ENCODE data around the gene DLG1.
"Not testable (repeated sequence)": the region's sequence is repeated elsewhere in the genome, so short reads cannot be mapped to it uniquely, and the experiment has no call there.

Gene DLG1

DNA sequence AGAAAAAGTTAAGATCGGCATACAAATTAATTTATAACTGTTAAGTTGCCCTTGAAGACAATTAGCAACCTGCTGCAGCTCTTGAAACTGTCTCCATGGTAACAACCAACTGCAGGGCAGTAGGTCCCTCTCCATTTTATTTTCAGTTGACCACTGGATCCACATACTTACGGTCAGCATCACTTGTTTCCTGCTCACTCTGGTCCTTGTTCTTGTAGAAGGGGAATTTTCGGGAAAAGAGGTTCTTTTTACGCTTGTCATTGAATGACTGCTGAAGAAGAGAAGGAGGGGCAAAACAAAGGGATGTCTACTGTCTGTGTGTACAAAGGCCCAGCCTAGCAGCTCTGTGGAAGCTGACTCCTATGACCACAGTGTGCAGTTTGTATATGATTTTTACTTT, 222.0 kb downstream of the DLG1 start:
- Mint-ChIP-seq H3K27me3 (no peaks in the 10 kb centered on the region), H3K36me3 (peaks cover 46% of the 10 kb centered on the region), H3K4me1 (no peaks in the 10 kb centered on the region), H3K27ac (no peak overlapping the region), H3K4me3 (no peak overlapping the region), H3K9me3 (peaks cover 3% of the 10 kb centered on the region)
- ATAC-seq = no peak

DNA sequence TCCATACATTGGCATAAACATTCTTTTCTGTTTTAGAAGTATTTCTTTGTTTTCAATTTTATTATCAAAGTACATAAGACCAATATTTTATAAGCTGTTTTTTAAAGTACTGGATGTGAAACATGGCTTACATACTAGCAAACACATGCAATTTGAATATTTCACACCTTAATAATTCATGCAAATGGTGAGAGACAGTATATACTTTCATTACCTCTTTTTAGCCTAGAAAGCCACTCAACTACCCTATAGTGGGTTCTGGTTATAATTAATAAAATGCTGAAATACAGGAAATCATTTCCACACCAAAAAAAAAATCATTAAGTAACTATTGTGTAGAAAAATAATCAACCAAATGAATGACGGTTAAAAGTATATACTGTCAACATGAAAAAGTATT, 230.3 kb downstream of the DLG1 start:
- H3K27ac Mint-ChIP-seq = no peak overlapping the region
- peaks cover 36% of the 10 kb centered on the region for H3K36me3 Mint-ChIP-seq
- no peak for ATAC-seq
- H3K27me3 Mint-ChIP-seq = no peaks in the 10 kb centered on the region
- peaks cover 3% of the 10 kb centered on the region for H3K9me3 Mint-ChIP-seq
- H3K4me1 Mint-ChIP-seq = peaks cover 6% of the 10 kb centered on the region
- no peak overlapping the region for H3K4me3 Mint-ChIP-seq

DNA sequence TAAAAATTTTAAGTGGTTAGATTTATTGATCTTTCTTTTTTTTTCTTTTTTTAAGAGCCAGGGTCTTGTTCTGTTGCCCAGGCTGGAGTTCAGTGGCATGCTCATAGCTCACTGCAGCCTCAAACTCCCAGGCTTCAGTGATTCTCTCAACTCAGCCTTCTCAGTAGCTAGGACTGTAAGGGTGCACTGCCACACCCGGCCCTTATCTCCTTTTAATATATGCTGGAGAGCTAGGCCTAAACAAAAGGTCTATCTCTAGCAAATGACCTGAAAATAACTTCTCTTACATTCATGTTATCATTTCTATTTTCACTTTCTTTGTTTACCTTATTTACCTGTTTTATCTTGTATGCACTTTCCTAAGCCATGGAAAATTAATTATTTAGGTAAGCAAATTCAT, 233.6 kb downstream of the DLG1 start:
- peaks cover 44% of the 10 kb centered on the region for H3K36me3 Mint-ChIP-seq
- H3K4me3 Mint-ChIP-seq = no peak overlapping the region
- peaks cover 6% of the 10 kb centered on the region for H3K4me1 Mint-ChIP-seq
- no peaks in the 10 kb centered on the region for H3K9me3 Mint-ChIP-seq
- no peak overlapping the region for H3K27ac Mint-ChIP-seq
- H3K27me3 Mint-ChIP-seq = no peaks in the 10 kb centered on the region
- ATAC-seq = no peak

DNA sequence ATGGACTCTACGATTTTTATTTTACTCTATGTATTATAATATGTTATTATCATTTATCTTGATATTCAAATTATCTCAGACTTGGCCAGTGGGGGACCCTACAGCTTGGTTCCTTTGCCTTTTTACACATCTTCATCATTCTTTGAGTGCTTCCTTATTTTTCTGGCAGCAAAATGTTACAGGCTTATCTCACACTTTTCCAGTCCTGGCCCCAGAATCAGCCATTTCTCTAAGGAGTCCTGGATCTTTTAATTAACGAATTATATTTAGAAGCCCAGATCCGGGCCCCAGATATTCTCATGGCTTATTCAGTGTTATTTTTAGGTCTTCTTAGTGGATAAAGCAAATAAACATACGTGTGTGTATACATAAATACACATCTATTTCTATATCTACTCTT, 236.0 kb downstream of the DLG1 start:
- H3K4me1 Mint-ChIP-seq = peaks cover 6% of the 10 kb centered on the region
- peaks cover 66% of the 10 kb centered on the region for H3K36me3 Mint-ChIP-seq
- ATAC-seq = no peak
- H3K4me3 Mint-ChIP-seq = no peak overlapping the region
- H3K27me3 Mint-ChIP-seq = no peaks in the 10 kb centered on the region
- no peak overlapping the region for H3K27ac Mint-ChIP-seq
- H3K9me3 Mint-ChIP-seq = no peaks in the 10 kb centered on the region

DNA sequence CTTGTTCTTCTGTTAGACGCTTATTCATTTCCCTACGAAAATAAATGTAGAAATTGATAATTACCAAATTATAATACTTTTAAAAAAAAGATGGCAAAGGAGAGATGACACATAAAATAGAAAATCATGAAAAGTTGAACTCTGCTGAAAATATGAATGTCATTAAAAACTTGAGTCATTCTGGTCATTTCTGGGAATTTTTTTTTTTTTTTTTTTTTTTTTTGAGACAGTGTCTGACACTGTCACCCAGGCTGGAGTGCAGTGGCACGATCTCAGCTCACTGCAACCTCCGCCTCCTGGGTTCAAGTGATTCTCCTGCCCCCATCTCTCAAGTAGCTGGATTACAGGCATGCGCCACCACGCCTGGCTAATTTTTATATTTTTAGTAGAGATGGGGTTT, 246.8 kb downstream of the DLG1 start:
- peak; percentile 44 for ATAC-seq
- not testable (repeated sequence) for H3K27me3 Mint-ChIP-seq, H3K9me3 Mint-ChIP-seq, H3K4me3 Mint-ChIP-seq
- Mint-ChIP-seq H3K36me3 (peaks cover 73% of the 10 kb centered on the region), H3K4me1 (peaks cover 13% of the 10 kb centered on the region), H3K27ac (peak overlapping the region; percentile 74)

DNA sequence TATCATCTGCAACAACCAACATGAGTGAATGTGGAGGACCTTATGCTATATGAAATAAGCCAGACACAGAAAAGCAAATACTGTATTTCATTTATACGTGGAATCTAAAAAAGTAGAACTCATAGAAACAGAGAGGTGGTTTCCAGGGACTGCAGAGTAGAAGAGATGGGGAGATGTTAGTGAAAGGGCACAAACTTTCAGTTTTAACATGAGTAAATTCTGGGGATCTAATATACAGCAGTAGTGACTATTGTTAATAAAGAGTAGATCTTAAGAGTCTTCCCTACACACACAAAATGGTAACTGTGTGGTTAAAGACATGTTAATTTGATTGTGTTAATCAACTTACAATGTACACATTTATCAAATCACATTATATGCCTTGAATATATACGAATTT, 247.9 kb downstream of the DLG1 start:
- no peaks in the 10 kb centered on the region for H3K27me3 Mint-ChIP-seq
- H3K27ac Mint-ChIP-seq = peak overlapping the region; percentile 74
- H3K9me3 Mint-ChIP-seq = no peaks in the 10 kb centered on the region
- H3K36me3 Mint-ChIP-seq = peaks cover 71% of the 10 kb centered on the region
- ATAC-seq = peak; percentile 77
- peaks cover 13% of the 10 kb centered on the region for H3K4me1 Mint-ChIP-seq
- H3K4me3 Mint-ChIP-seq = no peak overlapping the region

DNA sequence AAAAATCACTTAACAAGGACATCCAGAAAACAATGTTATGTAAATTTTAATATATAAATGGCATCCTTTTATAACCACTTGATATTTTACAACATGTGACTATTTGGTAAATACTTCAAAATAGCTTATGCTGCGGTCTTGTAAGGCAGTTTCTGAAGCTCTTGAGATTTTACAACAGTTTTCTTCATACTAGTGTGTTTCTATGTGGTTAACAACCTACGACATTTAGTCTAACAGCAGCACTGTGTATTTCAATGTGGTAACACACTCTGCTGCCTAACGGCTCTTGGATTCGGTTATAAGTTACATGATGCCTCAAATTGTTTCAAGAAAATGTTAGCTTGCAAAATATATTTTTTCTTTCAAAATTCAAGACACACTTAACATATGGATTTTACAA, 255.9 kb downstream of the DLG1 start:
- no peak overlapping the region for H3K27ac Mint-ChIP-seq
- ATAC-seq = no peak
- no peaks in the 10 kb centered on the region for H3K9me3 Mint-ChIP-seq
- H3K36me3 Mint-ChIP-seq = peaks cover 41% of the 10 kb centered on the region
- no peaks in the 10 kb centered on the region for H3K4me1 Mint-ChIP-seq
- H3K4me3 Mint-ChIP-seq = no peak overlapping the region
- H3K27me3 Mint-ChIP-seq = no peaks in the 10 kb centered on the region

DNA sequence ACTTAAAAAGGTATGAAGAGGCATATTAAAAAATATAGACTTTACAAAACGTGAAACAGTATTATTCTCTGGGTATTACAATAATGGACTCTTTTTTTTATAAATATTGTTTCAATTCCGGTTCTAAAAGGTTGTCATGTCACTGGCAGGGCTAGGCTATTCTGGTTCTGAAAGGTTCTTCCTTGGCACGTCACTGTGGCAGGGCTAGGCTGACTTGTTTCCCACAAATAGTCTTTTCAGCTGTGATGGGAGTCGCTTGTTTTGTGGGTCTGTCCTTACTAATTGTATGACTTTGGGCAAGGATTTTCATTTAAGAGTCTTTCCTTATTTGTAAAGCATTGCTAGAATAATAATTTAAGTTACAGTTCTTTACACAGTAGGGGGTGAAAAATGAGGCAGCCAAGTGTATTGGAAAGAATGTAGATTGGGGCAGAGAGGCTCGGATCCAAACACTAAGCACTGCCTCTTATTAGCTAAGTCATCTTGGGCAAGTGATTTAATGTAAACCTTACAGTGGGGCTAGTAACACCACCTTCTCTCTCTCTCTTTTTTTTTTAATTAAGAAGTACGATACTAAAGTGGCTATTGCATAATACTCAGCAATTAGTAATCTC, 256.4 kb downstream of the DLG1 start:
- Mint-ChIP-seq H3K4me1 (peaks cover 4% of the 10 kb centered on the region), H3K9me3 (no peaks in the 10 kb centered on the region), H3K27ac (no peak overlapping the region), H3K36me3 (peaks cover 35% of the 10 kb centered on the region), H3K27me3 (no peaks in the 10 kb centered on the region), H3K4me3 (no peak overlapping the region)
- no peak for ATAC-seq

DNA sequence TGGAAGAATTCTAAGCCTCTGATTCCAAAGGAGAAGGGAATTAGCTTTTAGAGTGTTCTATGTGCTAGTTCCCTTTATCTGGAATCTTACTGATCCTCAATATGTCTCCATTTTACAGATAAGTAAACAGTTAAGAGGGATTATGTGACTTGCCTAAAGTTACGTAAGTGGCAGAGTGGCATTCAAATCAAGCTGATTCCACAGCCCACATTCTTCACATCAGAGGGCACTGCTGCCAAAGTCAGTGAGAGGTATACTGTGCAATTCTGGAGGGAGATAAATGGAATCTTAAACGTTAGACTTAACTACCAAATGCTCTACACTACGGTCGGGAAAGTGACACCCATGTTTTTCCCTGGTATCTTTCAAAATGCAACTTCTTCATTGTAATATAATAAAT, 257.8 kb downstream of the DLG1 start:
- H3K27me3 Mint-ChIP-seq = peaks cover 8% of the 10 kb centered on the region
- H3K27ac Mint-ChIP-seq = no peak overlapping the region
- peaks cover 24% of the 10 kb centered on the region for H3K36me3 Mint-ChIP-seq
- no peak for ATAC-seq
- H3K4me3 Mint-ChIP-seq = no peak overlapping the region
- H3K4me1 Mint-ChIP-seq = peaks cover 8% of the 10 kb centered on the region
- no peaks in the 10 kb centered on the region for H3K9me3 Mint-ChIP-seq

DNA sequence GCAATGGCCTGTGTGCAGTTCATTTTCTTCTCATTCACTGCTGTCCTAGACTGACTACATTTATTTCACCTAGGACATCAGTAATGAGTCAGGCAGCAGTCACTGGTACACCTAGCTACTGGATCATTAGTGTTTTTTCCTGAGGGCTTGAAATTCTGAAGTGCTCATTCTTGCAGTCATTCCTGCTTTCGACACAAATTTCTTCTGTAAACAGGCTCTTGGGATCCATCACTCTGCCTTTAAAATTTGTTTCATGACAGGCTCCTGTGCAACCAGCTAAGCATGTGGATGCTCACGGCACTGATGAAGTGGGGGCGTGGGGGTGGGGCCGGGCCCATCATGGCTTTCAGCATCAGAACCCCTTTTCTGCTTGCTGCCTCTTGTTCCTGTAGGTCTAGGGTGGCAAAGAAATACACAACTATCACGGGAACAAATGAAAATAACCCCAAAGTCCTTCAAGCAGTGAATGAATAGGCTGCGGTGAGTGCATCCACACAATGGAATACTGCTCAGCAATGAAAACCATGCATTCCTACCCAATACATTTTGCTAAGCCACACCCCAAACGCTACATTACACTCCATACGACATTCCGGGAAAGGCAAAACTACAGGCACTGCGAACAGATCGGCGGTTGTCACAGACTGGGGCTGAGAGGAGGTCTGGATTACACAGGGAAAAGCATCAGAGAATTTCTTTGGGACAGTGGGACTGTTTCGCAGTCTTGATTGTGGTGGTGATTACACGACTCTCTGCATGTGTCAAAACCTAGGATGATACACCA, 259.5 kb downstream of the DLG1 start:
- Mint-ChIP-seq H3K4me3 (no peak overlapping the region), H3K36me3 (peaks cover 8% of the 10 kb centered on the region), H3K9me3 (no peaks in the 10 kb centered on the region), H3K4me1 (peaks cover 8% of the 10 kb centered on the region), H3K27me3 (peaks cover 26% of the 10 kb centered on the region), H3K27ac (no peak overlapping the region)
- ATAC-seq = no peak

DNA sequence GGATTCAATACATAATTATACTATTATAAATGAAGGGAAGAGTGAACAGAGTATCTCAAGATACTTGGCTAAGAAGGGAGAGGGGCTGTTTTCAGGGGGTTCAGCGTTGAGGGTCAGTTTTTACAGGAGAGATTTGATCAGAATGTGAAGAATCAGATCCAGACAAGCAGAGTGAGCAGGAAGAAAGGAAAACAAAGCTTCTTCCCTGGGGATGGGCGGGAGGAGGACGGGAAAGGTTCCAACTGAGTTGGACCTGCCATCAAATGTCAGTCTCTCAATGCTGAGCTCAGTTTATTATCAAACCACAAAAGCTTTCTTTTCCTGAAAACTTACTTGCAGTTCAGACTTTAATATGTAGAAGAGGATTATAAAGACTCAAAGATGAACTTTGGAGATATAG, 262.8 kb downstream of the DLG1 start:
- H3K9me3 Mint-ChIP-seq = no peaks in the 10 kb centered on the region
- no peak overlapping the region for H3K4me3 Mint-ChIP-seq
- peaks cover 8% of the 10 kb centered on the region for H3K36me3 Mint-ChIP-seq
- H3K4me1 Mint-ChIP-seq = peaks cover 15% of the 10 kb centered on the region
- no peak for ATAC-seq
- H3K27me3 Mint-ChIP-seq = peaks cover 45% of the 10 kb centered on the region
- H3K27ac Mint-ChIP-seq = no peak overlapping the region

DNA sequence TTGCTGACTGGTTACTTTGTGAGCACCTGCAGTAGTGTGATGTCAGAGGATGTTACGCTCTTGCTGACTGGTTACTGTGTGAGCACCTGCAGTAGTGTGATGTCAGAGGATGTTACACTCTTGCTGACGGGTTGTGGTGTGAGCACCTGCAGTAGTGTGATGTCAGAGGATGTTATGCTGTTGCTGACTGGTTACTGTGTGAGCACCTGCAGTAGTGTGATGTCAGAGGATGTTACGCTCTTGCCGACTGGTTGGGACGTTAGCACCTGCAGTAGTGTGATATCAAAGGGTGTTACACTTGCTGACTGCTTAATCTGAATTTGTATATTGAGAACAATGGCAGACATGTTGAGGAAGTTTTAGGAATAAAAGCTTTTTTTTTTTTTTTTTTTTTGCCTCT, 263.6 kb downstream of the DLG1 start:
- H3K27ac Mint-ChIP-seq, H3K4me3 Mint-ChIP-seq, H3K36me3 Mint-ChIP-seq, H3K9me3 Mint-ChIP-seq, ATAC-seq: not testable (repeated sequence)
- Mint-ChIP-seq H3K4me1 (peaks cover 23% of the 10 kb centered on the region), H3K27me3 (peaks cover 53% of the 10 kb centered on the region)

DNA sequence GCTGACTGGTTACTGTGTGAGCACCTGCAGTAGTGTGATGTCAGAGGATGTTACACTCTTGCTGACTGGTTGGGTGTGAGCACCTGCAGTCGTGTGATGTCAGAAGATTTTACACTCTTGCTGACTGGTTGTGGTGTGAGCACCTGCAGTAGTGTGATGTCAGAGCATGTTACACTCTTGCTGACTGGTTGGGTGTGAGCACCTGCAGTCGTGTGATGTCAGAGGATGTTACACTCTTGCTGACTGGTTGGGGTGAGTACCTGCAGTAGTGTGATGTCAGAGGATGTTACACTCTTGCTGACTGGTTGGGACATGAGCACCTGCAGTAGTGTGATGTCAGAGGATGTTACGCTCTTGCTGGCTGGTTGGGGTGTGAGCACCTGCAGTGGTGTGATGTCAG, 264.6 kb downstream of the DLG1 start:
- Mint-ChIP-seq H3K4me1 (peaks cover 24% of the 10 kb centered on the region), H3K27me3 (peaks cover 57% of the 10 kb centered on the region)
- ATAC-seq, H3K36me3 Mint-ChIP-seq, H3K27ac Mint-ChIP-seq, H3K4me3 Mint-ChIP-seq, H3K9me3 Mint-ChIP-seq: not testable (repeated sequence)

DNA sequence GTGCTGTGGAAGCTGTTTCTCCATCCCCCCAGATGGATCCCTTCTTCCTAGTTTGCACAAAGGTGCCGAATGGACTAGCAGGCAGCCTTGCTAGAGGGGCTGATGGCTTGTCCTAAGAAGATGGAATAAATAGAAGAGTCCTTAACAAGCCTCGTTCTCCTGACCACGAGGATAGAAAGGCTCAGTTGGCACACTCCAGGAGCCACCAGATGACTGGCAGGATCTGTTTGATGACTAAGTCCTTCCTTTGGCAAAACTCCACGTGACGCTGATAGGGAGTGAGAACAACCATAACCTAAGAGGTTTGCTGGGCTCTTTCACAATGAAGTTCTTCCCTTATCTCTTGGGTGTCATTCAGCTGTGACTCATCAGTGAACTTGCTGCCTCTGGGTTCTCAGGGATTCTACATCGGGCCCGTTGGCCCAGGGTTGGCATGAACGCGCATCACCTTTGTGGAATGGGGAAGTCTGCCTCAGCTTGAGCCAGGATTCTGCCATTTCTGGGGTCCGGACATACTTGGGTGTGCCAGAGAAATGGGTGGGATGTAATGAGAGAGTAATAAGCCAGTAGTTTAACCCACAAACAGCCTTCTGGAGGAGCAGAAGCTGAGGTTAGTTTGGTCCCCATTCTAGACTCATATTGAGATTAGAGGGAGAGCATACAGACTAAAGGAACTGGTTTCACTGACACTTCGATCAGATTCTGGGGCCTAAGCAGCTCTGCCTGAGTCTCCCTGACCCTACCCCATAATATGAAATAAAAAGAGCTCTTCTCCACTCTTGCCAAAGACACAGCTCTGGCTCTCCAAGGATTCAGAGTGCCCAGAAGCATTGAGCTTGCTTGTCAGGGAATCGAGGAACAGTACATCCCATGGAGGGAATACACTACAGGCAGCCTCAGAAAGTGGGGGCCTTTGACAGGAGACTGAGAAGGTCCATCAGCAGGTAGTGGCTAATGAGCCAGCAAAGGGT, 266.8 kb downstream of the DLG1 start:
- no peaks in the 10 kb centered on the region for H3K9me3 Mint-ChIP-seq

More for the DNA sequence above, 266.8 kb downstream of the DLG1 start:
- Mint-ChIP-seq H3K4me1 (peaks cover 24% of the 10 kb centered on the region), H3K27ac (peak overlapping the region; percentile 34), H3K27me3 (peaks cover 72% of the 10 kb centered on the region), H3K4me3 (no peak overlapping the region), H3K36me3 (peaks cover 7% of the 10 kb centered on the region)
- ATAC-seq = peak; percentile 29

Measured in stimulated activated memory B cell treated with anti-CD40 and anti-IgM and Interleukin-4, amounts not matched to agents 10 μg/mL and 1 μg/mL and 100 μg/mL, for 72 hours (primary cell).